BJ (cell line): ENCODE results near the gene S100A8. TPM values are rescaled to one million over a fixed set of nuclear protein-coding genes. Genes with fewer than 3 reads are reported as not detected.

ENCODE experiments used
- CTCF ChIA-PET: fragments of 350-600 bp; formaldehyde crosslinking; extraction: SDS; loops from one replicate; lab custom pipeline; 2021; ENCODE audit warnings: antibody characterized with exemption, inconsistent platforms; lab: Yijun Ruan, JAX
- POLR2A ChIA-PET: fragments of 300-600 bp; sonication (Branson Sonifier 250); formaldehyde crosslinking; extraction: SDS; loops from one replicate; lab custom pipeline; 2021; ENCODE audit warnings: antibody characterized with exemption; lab: Charles Lee
- DNase-seq: peaks from one replicate; pipeline ENCODE4 v3.0.0-alpha.2; 2011; ENCODE audit warnings: low read depth
- H3K27me3 ChIP-seq: 2 replicates; pipeline ENCODE4 v1.6.0; 2011; ENCODE audit warnings: low read length; ENCODE audit not compliant: control insufficient read depth, insufficient read depth
- H3K36me3 ChIP-seq: 2 replicates; pipeline ENCODE4 v1.5.1; 2011; ENCODE audit warnings: low read length; ENCODE audit not compliant: control insufficient read depth, insufficient read depth
- H3K4me3 ChIP-seq: 2 replicates; pipeline ENCODE4 v1.5.1; 2011; ENCODE audit warnings: low read depth, mild to moderate bottlenecking, control low read depth, low read length
- CTCF ChIP-seq: IDR thresholded peaks from 2 replicates; pipeline ENCODE4 v1.5.1; 2011; ENCODE audit warnings: low read depth, mild to moderate bottlenecking, control low read depth, inconsistent platforms, low read length, moderate library complexity; ENCODE audit not compliant: insufficient read depth
- polyA plus RNA-seq: library from polyadenylated mRNA; depleted of rRNA; stranded (reverse); fragments of >200 nt; gene quantifications from 2 replicates; pipeline ENCODE4 v1.2.3, GENCODE V29; 2011

Gene S100A8
- polyA plus RNA-seq, 1 experiment, result not detected

- no peak for TF ChIP-seq CTCF
- POLR2A ChIA-PET, result interaction anchor here (0.6 kb wide), 1 partner anchor 111 kb away, joined by 3 read pairs; no protein-coding TSS in a partner anchor
- Histone ChIP-seq H3K27me3 (no peaks in the 10 kb centered on the region), H3K36me3 (no peaks in the 10 kb centered on the region), H3K4me3 (no peak overlapping the region)
- CTCF ChIA-PET, result no interaction called here
- DNase-seq, result no peak
Observed at GRCh38 chr1:153387785-153388184, 3.1 kb downstream of the S100A8 start.

- Histone ChIP-seq H3K27me3 (no peaks in the 10 kb centered on the region), H3K36me3 (no peaks in the 10 kb centered on the region), H3K4me3 (no peak overlapping the region)
- no peak for DNase-seq
- TF ChIP-seq CTCF, result no peak
- ChIA-PET POLR2A (no interaction called here), CTCF (interaction anchor here (0.8 kb wide), 2 partner anchors 34 to 109 kb away, joined by 3 read pairs; no protein-coding TSS in a partner anchor)
Observed at GRCh38 chr1:153387001-153387400, 3.9 kb downstream of the S100A8 start.

- DNase-seq, result no peak
- ChIA-PET CTCF (interaction anchor here (0.8 kb wide), 2 partner anchors 34 to 110 kb away, joined by 3 read pairs; no protein-coding TSS in a partner anchor), POLR2A (no interaction called here)
- TF ChIP-seq CTCF, result no peak
- no peaks in the 10 kb centered on the region for H3K27me3 ChIP-seq
- no peaks in the 10 kb centered on the region for H3K36me3 ChIP-seq
- H3K4me3 ChIP-seq, result no peak overlapping the region
Observed at GRCh38 chr1:153386500-153386901, 4.4 kb downstream of the S100A8 start.

GRCh38 chr1:153384958-153385580 lies 5.8 kb downstream of the S100A8 start:
- ChIA-PET CTCF (no interaction called here), POLR2A (no interaction called here)
- TF ChIP-seq CTCF, result no peak
- H3K27me3 ChIP-seq, result no peaks in the 10 kb centered on the region
- H3K36me3 ChIP-seq, result no peaks in the 10 kb centered on the region
- H3K4me3 ChIP-seq, result no peak overlapping the region
- no peak for DNase-seq

- no peaks in the 10 kb centered on the region for H3K36me3 ChIP-seq
- no peaks in the 10 kb centered on the region for H3K27me3 ChIP-seq
- POLR2A ChIA-PET, result no interaction called here
- H3K4me3 ChIP-seq, result no peak overlapping the region
- CTCF ChIA-PET, result no interaction called here
- DNase-seq, result no peak
- no peak for TF ChIP-seq CTCF
Observed at GRCh38 chr1:153380711-153381110, 10.2 kb downstream of the S100A8 start.
